Endothelial cell of umbilical vein (primary cell): ENCODE measurements around the gene SPANXN3. TPM values are rescaled to one million over a fixed set of nuclear protein-coding genes. Genes with fewer than 3 reads are reported as not detected.
"Not testable (repeated sequence)": the region's sequence is repeated elsewhere in the genome, so short reads cannot be mapped to it uniquely, and the experiment has no call there.

Source experiments
- BruUV-seq: library from RNA; stranded (reverse); fragments of 400-500 nt; replicated peaks from 2 replicates; lab custom pipeline; 2021; lab: Mats Ljungman, UMichigan
- CTCF ChIA-PET: fragments of 300-600, 350-600 bp; sonication (Branson Sonifier 250); formaldehyde crosslinking; loops from one replicate; lab custom pipeline; 2021; ENCODE audit warnings: antibody characterized with exemption, inconsistent platforms; lab: Charles Lee
- POLR2A ChIA-PET: fragments of 300-600, 350-600 bp; sonication (Branson Sonifier 250); formaldehyde crosslinking; loops from one replicate; lab custom pipeline; 2021; ENCODE audit warnings: antibody characterized with exemption, inconsistent platforms; lab: Charles Lee
- DNase-seq: peaks from one replicate; pipeline ENCODE4 v3.0.0-alpha.2; 2011; ENCODE audit warnings: low read depth, low spot score
- FAIRE-seq: peaks from 2 replicates; lab custom pipeline; 2011; peaks lifted over from hg19 to GRCh38; lab: Jason Lieb, UNC
- H2AFZ ChIP-seq: 2 replicates; pipeline ENCODE4 v1.6.0; 2012; ENCODE audit warnings: low read depth, low read length, control low read depth, inconsistent platforms
- H3K27ac ChIP-seq: 2 replicates; pipeline ENCODE4 v1.5.1; 2011; ENCODE audit warnings: low read depth, mild to moderate bottlenecking, control low read depth, low read length, moderate library complexity; ENCODE audit not compliant: insufficient read depth
- H3K27me3 ChIP-seq, 2 experiments: 2 replicates each; pipeline versions ENCODE4 v1.6.0 to v1.6.1; 2011; ENCODE audit warnings: low read length in 2 of 2, mixed read lengths in 1 of 2; ENCODE audit not compliant: control insufficient read depth in 2 of 2, insufficient read depth in 2 of 2
- H3K36me3 ChIP-seq, 2 experiments: 2 replicates in 1 of 2; 3 replicates in 1 of 2; pipeline ENCODE4 v1.5.1; 2011; ENCODE audit warnings: low read length in 2 of 2, mild to moderate bottlenecking in 1 of 2, moderate library complexity in 1 of 2; ENCODE audit not compliant: control insufficient read depth in 2 of 2, insufficient read depth in 2 of 2; ENCODE audit errors: extremely low read depth in 1 of 2
- H3K4me1 ChIP-seq: 3 replicates; pipeline ENCODE4 v1.5.1; 2011; ENCODE audit warnings: mild to moderate bottlenecking, low read length; ENCODE audit not compliant: control insufficient read depth, insufficient read depth; ENCODE audit errors: extremely low read depth
- H3K4me2 ChIP-seq: 2 replicates; pipeline ENCODE4 v1.6.1; 2011; ENCODE audit warnings: low read length, control low read depth, mixed read lengths; ENCODE audit not compliant: insufficient read depth
- H3K4me3 ChIP-seq, 3 experiments: fragments of 200-600 bp in 1 of 3; sonication (generic), shearing (Covaris generic) in 1 of 3; replicated peaks in 1 of 3; 2 replicates each; pipeline ENCODE4 v1.5.1; 2011 to 2016; ENCODE audit warnings: control low read depth in 3 of 3, low read length in 3 of 3, mild to moderate bottlenecking in 2 of 3, inconsistent platforms in 1 of 3, low read depth in 1 of 3, moderate library complexity in 1 of 3; ENCODE audit not compliant: insufficient read depth in 1 of 3
- H3K79me2 ChIP-seq: 2 replicates; pipeline ENCODE4 v1.6.0; 2012; ENCODE audit warnings: low read length, inconsistent platforms; ENCODE audit not compliant: control insufficient read depth, insufficient read depth
- H3K9ac ChIP-seq: replicated peaks from 2 replicates; pipeline ENCODE3; 2011; ENCODE audit warnings: low read length, control low read depth; ENCODE audit not compliant: insufficient read depth; ENCODE audit errors: extremely low read depth
- H3K9me1 ChIP-seq: replicated peaks from 3 replicates; pipeline ENCODE4 v1.6.0; 2011; ENCODE audit warnings: mild to moderate bottlenecking, low read length; ENCODE audit not compliant: control insufficient read depth, insufficient read depth; ENCODE audit errors: extremely low read depth
- H3K9me3 ChIP-seq: replicated peaks from 2 replicates; pipeline ENCODE4 v1.5.1; 2012; ENCODE audit warnings: low read length, inconsistent platforms; ENCODE audit not compliant: control insufficient read depth, insufficient read depth
- H4K20me1 ChIP-seq: replicated peaks from 2 replicates; pipeline ENCODE3; 2011; ENCODE audit warnings: mild to moderate bottlenecking, low read length; ENCODE audit not compliant: control insufficient read depth, insufficient read depth; ENCODE audit errors: extremely low read depth
- EZH2 ChIP-seq: IDR thresholded peaks from 2 replicates; pipeline ENCODE4 v1.6.1; 2012; ENCODE audit warnings: borderline replicate concordance, low read depth, mild to moderate bottlenecking, moderate library complexity, low read length, inconsistent platforms; ENCODE audit not compliant: severe bottlenecking
- dilution Hi-C: fragments of 300-500 bp; cut with MboI; formaldehyde crosslinking; loops from one replicate; pipeline ENCODE4 v1.15.0; 2019; ENCODE audit warnings: low sequenced_read_pairs; ENCODE audit not compliant: extremely low pct_ligation_motif_present
- intact Hi-C: fragments of 100-400 bp; cut with micrococcal nuclease; formaldehyde crosslinking; loops from one replicate; pipeline ENCODE4 v1.10.0; 2022
- polyA plus RNA-seq, 4 experiments: library from polyadenylated mRNA; depleted of rRNA in 3 of 4; stranded (reverse) in 3 of 4; unstranded in 1 of 4; fragments of >200 nt; gene quantifications; 2 replicates each; pipeline versions ENCODE4 v1.2.1 to v1.2.3, GENCODE V29; 2011 to 2012; ENCODE audit warnings: missing spikeins in 1 of 4
- total RNA-seq: library from RNA; stranded (reverse); gene quantifications from 2 replicates; pipeline ENCODE4 v1.2.3, GENCODE V29; 2021

SPANXN3 gene
- total and polyA plus RNA-seq, 2 donors (not counting 3 experiments of a cell fraction or from before 2014, with no cell fraction given) = not detected

DNA sequence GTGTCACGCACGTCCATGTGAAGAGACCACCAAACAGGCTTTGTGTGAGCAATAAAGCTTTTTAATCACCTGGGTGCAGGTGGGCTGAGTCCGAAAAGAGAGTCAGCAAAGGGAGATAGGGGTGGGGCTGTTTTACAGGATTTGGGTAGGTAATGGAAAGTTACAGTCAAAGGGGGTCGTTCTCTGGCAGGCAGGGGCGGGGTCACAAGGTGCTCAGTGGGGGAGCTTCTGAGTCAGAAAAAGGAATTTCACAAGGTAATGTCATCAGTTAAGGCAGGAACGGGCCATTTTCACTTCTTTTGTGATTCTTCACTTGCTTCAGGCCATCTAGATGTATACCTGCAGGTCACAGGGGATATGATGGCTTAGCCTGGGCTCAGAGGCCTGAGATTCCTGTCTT lies 15.1 kb downstream of the SPANXN3 start:
- dilution Hi-C loops, POLR2A ChIA-PET, H3K9ac ChIP-seq, H3K4me1 ChIP-seq, H3K4me2 ChIP-seq, DNase-seq, BruUV-seq, CTCF ChIA-PET, H3K27ac ChIP-seq, H3K9me1 ChIP-seq, H3K27me3 ChIP-seq, H2AFZ ChIP-seq, H4K20me1 ChIP-seq, H3K9me3 ChIP-seq, H3K4me3 ChIP-seq, intact Hi-C loops, H3K79me2 ChIP-seq, FAIRE-seq, H3K36me3 ChIP-seq: not testable (repeated sequence)

DNA sequence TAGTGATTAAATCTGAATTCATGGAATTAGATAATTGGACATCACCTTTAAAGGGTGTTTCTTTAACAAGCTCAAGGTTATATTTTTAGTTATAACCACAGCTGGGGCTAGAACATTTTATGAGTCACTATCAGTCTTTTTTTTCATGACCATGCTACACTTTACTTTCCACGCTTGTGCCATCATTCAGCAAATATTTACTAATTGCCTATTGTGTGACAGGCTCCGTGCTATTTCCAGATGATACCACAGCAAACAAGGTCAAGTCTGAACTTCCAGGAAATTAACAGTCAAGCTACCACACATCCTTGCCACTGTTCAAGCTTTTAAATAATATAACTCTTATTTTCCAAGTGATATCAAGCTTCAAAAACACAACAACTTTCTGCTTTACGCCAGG lies 16.5 kb downstream of the SPANXN3 start:
- TF ChIP-seq EZH2 = no peak
- CTCF ChIA-PET = no interaction called here

More for the DNA sequence above, 16.5 kb downstream of the SPANXN3 start:
- H3K4me1 ChIP-seq = no peaks in the 10 kb centered on the region
- intact Hi-C loops = no loop called here
- H3K4me2 ChIP-seq = no peak overlapping the region
- H3K27ac ChIP-seq = no peak overlapping the region
- POLR2A ChIA-PET = no interaction called here
- H3K9ac ChIP-seq = no peak overlapping the region
- H3K36me3 ChIP-seq = no peaks in the 10 kb centered on the region
- FAIRE-seq (no peak), DNase-seq (no peak)
- H3K9me3 ChIP-seq = no peaks in the 10 kb centered on the region
- H3K79me2 ChIP-seq = no peaks in the 10 kb centered on the region
- dilution Hi-C loops = no loop called here
- no TSS peak for BruUV-seq
- no peaks in the 10 kb centered on the region for H4K20me1 ChIP-seq
- H3K4me3 ChIP-seq = no peak overlapping the region
- no peak overlapping the region for H2AFZ ChIP-seq
- no peaks in the 10 kb centered on the region for H3K9me1 ChIP-seq
- no peaks in the 10 kb centered on the region for H3K27me3 ChIP-seq
